ENCODE data around the gene GDAP2. TPM values are rescaled to one million over a fixed set of nuclear protein-coding genes. Genes with fewer than 3 reads are reported as not detected.

GDAP2 gene
- total and polyA plus RNA-seq, 8 donors, result 3.5 to 51.4 (median 24.1) TPM

DNA sequence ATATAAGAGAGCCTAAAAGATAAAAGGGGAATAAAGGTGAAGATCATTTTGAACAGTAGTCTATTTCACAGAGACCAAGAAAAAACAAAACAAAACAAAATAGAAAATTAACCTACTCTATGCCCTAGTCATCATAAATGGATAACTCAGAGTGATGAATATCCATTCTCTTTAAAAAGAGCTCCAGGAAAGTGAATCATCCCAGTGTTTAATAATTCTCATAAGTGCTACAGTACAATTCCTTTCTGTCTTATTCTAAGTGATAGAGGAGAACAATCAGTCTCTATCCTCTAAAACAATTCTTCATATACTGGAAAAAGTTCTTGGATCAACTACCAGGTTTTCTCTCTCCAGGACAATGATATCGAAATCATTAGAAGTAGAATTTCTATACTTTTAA lies 45.8 kb downstream of the GDAP2 start:
- H3K4me3 ChIP-seq, result no peak overlapping the region
- H3K36me3 ChIP-seq, result peaks cover 21 to 71% (median 64%) of the 10 kb centered on the region in 4 donors
- H3K27me3 ChIP-seq, result no peaks in the 10 kb centered on the region
- no peak for DNase-seq
- 93 to 100% (median 96%) methylated on average over 1 of the region's 1 CpG for WGBS, 5 donors
- intact Hi-C loops (cut with DNase I; ENCODE audit: low total_unique reads), result no loop called here
- H3K27ac ChIP-seq, result no peak overlapping the region
- no peaks in the 10 kb centered on the region for H3K9me3 ChIP-seq
- TF ChIP-seq POLR2AphosphoS5 (IDR thresholded peaks at IDR 0.05), result no peak
- H3K4me1 ChIP-seq, result no peaks in the 10 kb centered on the region

DNA sequence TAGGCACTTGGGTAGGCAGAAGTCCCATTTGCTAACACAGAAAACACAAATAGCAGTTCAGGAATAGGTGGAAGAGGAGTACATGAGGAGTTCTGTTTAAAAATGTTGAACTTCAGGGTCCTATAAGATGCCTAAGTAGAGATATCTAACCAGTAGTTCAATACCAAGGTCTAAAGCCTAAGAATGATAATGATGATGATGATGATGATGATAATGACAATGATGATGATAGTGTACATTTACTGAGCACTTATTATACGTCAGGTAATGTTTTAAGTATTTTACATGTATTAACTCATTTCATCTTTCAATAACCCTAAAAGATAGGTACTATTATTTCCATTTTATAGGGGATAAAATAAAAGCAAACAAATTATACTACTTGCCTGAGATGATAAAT lies 50.1 kb downstream of the GDAP2 start:
- WGBS, 5 donors, result 91 to 98% (median 95%) methylated on average over 1 of the region's 1 CpG
- no peak overlapping the region for H3K27ac ChIP-seq
- H3K4me3 ChIP-seq, result no peak overlapping the region
- intact Hi-C loops (cut with DNase I; ENCODE audit: low total_unique reads), result no loop called here
- no peaks in the 10 kb centered on the region for H3K4me1 ChIP-seq
- peaks cover 0 to 6% (median 3%) of the 10 kb centered on the region in 4 donors for H3K9me3 ChIP-seq
- peaks cover 58 to 96% (median 84%) of the 10 kb centered on the region in 4 donors for H3K36me3 ChIP-seq
- DNase-seq, result no peak
- TF ChIP-seq POLR2A (IDR thresholded peaks at IDR 0.05) (no peak), EP300 (IDR thresholded peaks at IDR 0.05) (no peak), POLR2AphosphoS5 (IDR thresholded peaks at IDR 0.05) (no peak)
- no peaks in the 10 kb centered on the region for H3K27me3 ChIP-seq

DNA sequence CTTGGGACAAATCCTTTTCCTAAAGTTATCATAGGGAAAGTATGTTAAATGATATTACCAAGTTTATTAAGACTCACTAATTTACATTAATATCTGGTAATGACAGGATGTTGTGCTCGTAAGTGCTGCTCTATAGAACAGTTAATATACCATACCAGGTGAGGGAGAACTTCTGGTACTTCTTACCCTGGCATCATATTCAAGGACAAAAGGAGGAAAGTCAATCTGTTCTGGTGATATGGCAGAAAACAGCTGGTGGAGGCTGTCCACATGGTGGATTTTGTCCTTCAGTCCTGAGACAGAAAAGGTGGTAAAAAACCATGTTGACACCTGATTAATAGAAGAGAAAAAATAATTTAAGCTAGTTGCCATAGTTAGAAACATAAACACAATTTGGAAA lies 51.6 kb downstream of the GDAP2 start:
- Histone ChIP-seq H3K9me3 (peaks cover 0 to 17% (median 3%) of the 10 kb centered on the region in 4 donors), H3K4me1 (no peaks in the 10 kb centered on the region), H3K4me3 (no peak overlapping the region), H3K36me3 (peaks cover 62 to 100% (median 95%) of the 10 kb centered on the region in 4 donors), H3K27me3 (no peaks in the 10 kb centered on the region), H3K27ac (no peak overlapping the region)
- no peak for DNase-seq
- 90 to 98% (median 94%) methylated on average over 1 of the region's 1 CpG for WGBS, 5 donors
- intact Hi-C loops (cut with DNase I; ENCODE audit: low total_unique reads), result no loop called here
- TF ChIP-seq POLR2AphosphoS5 (IDR thresholded peaks at IDR 0.05), result no peak

DNA sequence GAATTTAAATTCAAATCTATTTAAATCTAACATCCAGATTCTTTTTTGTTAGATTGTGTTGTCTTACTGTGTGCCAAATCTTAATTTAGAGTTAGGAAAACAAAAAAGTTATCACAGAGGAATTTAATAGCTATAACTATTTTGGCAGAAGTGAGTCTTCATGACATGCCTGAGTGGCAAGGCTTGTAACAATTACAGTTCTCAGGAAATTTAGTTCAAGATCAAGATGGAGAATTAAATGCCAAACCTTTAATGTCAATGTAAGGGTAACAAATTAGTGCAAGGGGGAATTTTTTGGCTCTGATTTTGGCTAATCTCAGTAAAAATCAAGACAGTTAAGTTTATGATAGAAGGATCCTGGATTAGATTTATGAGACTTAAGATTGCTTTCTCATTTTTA lies 58.4 kb downstream of the GDAP2 start:
- H3K27ac ChIP-seq, result no peak overlapping the region
- H3K27me3 ChIP-seq, result no peaks in the 10 kb centered on the region
- H3K4me3 ChIP-seq, result no peak overlapping the region
- H3K36me3 ChIP-seq, result peaks cover 41 to 99% (median 98%) of the 10 kb centered on the region in 4 donors
- DNase-seq, result no peak
- H3K9me3 ChIP-seq, result peaks cover 0 to 17% (median 3%) of the 10 kb centered on the region in 4 donors
- intact Hi-C loops (cut with DNase I; ENCODE audit: low total_unique reads), result no loop called here
- H3K4me1 ChIP-seq, result no peaks in the 10 kb centered on the region
- TF ChIP-seq POLR2A (IDR thresholded peaks at IDR 0.05) (no peak), POLR2AphosphoS5 (IDR thresholded peaks at IDR 0.05) (no peak)

DNA sequence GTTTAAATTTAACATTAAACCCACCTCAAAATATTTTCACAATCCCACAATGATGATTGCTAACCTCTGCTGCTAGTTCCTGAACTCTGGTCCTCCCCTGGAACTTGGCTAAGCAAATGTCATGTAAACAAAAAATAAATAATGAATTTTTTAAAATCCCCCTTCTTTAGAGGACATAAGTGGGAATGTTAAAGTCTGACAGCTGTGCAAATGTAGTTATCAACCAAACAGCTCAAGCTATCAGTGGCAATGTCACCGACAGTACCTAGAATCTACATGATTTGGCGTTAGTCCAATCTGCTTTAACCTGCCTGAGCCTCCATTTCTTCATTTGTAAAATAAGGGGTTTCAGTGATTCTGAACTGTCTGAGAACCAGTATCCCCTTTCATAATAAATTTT lies 67.7 kb downstream of the GDAP2 start:
- intact Hi-C loops (cut with DNase I; ENCODE audit: low total_unique reads), result no loop called here
- Histone ChIP-seq H3K4me3 (no peak overlapping the region), H3K4me1 (peaks cover 0 to 25% (median 4%) of the 10 kb centered on the region in 4 donors), H3K27me3 (no peaks in the 10 kb centered on the region), H3K27ac (no peak overlapping the region), H3K9me3 (no peaks in the 10 kb centered on the region), H3K36me3 (peaks cover 7 to 28% (median 25%) of the 10 kb centered on the region in 4 donors)
- WGBS, 5 donors, result 16 to 42% (median 34%) methylated on average over 2 of the region's 2 CpGs
- no peak for TF ChIP-seq EP300 (IDR thresholded peaks at IDR 0.05)
- peak in 1 of 2 donors; percentile 15 for DNase-seq

DNA sequence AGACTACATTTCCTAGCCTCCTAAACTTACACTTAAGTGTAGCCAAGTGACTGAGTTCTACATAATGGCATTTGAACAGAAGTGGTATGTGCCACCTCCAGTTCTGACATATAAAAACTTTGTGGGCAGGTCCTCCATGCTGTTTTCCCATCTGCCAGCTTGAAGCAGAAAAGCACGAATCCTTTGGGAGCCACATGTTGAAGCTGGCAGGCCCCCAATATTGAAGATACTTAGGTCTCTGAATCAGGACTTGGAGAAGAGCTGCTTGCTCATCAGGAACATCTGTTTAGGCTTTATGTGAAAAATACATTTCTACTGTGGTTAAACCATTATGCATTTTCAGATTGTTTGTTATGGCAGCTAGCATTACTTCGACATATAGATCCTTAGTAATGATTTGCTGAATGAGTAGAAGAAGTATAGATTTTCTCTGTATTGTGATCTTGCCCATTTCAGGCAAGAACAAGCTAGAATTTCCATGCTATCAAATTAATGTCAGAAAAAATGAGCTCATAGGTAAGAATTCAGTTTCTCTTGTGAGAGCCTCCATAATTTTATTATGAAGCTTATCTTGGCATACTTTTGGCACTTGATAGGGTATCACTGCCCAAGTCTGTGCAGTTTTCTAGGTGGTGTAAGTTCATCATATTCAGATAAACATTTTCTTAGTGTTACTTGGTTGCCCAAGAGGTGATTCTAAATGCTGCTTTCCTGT lies 68.4 kb downstream of the GDAP2 start:
- TF ChIP-seq EP300 (IDR thresholded peaks at IDR 0.05) (no peak), POLR2AphosphoS5 (IDR thresholded peaks at IDR 0.05) (no peak), POLR2A (IDR thresholded peaks at IDR 0.05) (no peak)
- TF ChIP-seq, protein P1, sequence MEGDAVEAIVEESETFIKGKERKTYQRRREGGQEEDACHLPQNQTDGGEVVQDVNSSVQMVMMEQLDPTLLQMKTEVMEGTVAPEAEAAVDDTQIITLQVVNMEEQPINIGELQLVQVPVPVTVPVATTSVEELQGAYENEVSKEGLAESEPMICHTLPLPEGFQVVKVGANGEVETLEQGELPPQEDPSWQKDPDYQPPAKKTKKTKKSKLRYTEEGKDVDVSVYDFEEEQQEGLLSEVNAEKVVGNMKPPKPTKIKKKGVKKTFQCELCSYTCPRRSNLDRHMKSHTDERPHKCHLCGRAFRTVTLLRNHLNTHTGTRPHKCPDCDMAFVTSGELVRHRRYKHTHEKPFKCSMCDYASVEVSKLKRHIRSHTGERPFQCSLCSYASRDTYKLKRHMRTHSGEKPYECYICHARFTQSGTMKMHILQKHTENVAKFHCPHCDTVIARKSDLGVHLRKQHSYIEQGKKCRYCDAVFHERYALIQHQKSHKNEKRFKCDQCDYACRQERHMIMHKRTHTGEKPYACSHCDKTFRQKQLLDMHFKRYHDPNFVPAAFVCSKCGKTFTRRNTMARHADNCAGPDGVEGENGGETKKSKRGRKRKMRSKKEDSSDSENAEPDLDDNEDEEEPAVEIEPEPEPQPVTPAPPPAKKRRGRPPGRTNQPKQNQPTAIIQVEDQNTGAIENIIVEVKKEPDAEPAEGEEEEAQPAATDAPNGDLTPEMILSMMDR (IDR thresholded peaks at IDR 0.05), result no peak
- intact Hi-C loops (cut with DNase I; ENCODE audit: low total_unique reads), result no loop called here
- H3K27ac ChIP-seq, result no peak overlapping the region

DNA sequence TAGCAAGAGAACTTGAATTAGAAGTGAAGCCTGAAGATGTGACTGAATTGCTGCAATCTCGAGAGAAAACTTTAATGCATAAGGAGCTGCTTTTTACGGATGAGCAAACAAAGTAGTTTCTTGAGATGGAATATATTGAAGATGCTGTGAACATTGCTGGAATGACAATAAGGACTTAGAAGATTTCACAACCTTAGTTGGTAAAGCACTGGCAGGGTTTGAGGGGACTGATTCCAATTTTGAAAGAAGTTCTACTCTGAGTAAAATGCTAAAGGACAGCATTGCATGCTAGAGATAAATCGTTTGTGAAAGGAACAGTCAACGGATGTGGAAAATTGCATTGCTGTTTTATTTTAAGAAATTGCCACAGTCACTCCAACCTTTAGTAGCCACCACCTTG lies 69.5 kb downstream of the GDAP2 start:
- 92 to 98% (median 94%) methylated on average over 4 of the region's 4 CpGs for WGBS, 5 donors
- DNase-seq, result no peak
- Histone ChIP-seq H3K27me3 (no peaks in the 10 kb centered on the region), H3K36me3 (peaks cover 0 to 12% (median 10%) of the 10 kb centered on the region in 4 donors), H3K4me3 (no peak overlapping the region), H3K4me1 (peaks cover 0 to 25% (median 4%) of the 10 kb centered on the region in 4 donors), H3K27ac (no peak overlapping the region), H3K9me3 (no peaks in the 10 kb centered on the region)
- intact Hi-C loops (cut with DNase I; ENCODE audit: low total_unique reads), result no loop called here
- TF ChIP-seq POLR2AphosphoS5 (IDR thresholded peaks at IDR 0.05) (no peak), POLR2A (IDR thresholded peaks at IDR 0.05) (no peak), EP300 (IDR thresholded peaks at IDR 0.05) (no peak)
- TF ChIP-seq, protein P1 (IDR thresholded peaks at IDR 0.05), result no peak

More for the DNA sequence above, 68.4 kb downstream of the GDAP2 start:
- Histone ChIP-seq H3K36me3 (peaks cover 4 to 22% (median 18%) of the 10 kb centered on the region in 4 donors), H3K9me3 (no peaks in the 10 kb centered on the region), H3K4me3 (no peak overlapping the region), H3K4me1 (peaks cover 0 to 25% (median 4%) of the 10 kb centered on the region in 4 donors), H3K27me3 (no peaks in the 10 kb centered on the region)
- DNase-seq, result peak in 1 of 2 donors; percentile 11
- WGBS, 5 donors, result 75 to 86% (median 83%) methylated on average over 2 of the region's 2 CpGs

All from stomach (tissue), 9 donors.